GM12891 (cell line): ENCODE results near the gene ATG16L2.

Source experiments
- PAX5 ChIP-seq: IDR thresholded peaks from 2 replicates; pipeline ENCODE4 v1.6.1; 2011; ENCODE audit warnings: low read length, moderate library complexity, mild to moderate bottlenecking; ENCODE audit not compliant: insufficient read depth, severe bottlenecking
- POLR2A ChIP-seq: IDR thresholded peaks from 2 replicates; pipeline ENCODE4 v1.6.1; 2011; ENCODE audit warnings: low read depth, low read length, control low read depth
- POLR2AphosphoS5 ChIP-seq: IDR thresholded peaks from 2 replicates; pipeline ENCODE4 v1.6.1; 2011; ENCODE audit warnings: low read depth, low read length, control low read depth
- TAF1 ChIP-seq: IDR thresholded peaks from 2 replicates; pipeline ENCODE4 v1.6.1; 2011; ENCODE audit warnings: low read depth, low read length, control low read depth

DNA sequence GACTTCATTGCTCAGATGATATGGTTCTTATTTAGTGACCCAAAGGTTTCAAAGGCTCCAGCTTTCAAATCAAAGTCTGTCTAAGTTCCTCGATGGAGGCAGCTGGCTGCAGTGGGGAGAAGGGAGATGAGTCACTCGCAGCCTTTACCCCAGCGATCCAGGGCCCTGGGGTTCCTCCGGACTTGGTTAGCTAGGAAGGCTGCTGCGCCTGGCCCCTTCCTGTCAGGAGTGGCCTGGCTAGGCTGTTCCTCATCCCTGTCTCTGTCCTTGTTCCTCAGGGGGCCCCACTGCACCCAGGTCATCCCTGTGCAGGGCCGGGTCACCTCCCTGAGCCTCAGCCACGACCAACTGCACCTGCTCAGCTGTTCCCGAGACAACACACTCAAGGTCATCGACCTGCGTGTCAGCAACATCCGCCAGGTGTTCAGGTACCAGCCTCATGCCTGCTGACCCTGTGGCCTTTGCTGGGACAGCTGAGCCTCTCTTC lies 13.9 kb downstream of the ATG16L2 start:
- TF ChIP-seq POLR2AphosphoS5 (no peak), TAF1 (no peak), PAX5 (no peak), POLR2A (peak; percentile 56)
